C4-2B (cell line): Measurements from ENCODE around the gene DYDC1.

Source experiments
- H3K27ac ChIP-seq: fragments of 450-650 bp; 2 replicates; pipeline ENCODE4 v1.5.1; 2017
- ZFX ChIP-seq: fragments of 450-650 bp; IDR thresholded peaks from 2 replicates; pipeline ENCODE4 v1.6.1; 2017
- TF ChIP-seq, protein P1 (sequence below): fragments of 450-650 bp; conservative IDR thresholded peaks from 2 replicates; pipeline ENCODE4 v1.5.1; 2017; ENCODE audit warnings: mild to moderate bottlenecking

The DYDC1 gene

DNA sequence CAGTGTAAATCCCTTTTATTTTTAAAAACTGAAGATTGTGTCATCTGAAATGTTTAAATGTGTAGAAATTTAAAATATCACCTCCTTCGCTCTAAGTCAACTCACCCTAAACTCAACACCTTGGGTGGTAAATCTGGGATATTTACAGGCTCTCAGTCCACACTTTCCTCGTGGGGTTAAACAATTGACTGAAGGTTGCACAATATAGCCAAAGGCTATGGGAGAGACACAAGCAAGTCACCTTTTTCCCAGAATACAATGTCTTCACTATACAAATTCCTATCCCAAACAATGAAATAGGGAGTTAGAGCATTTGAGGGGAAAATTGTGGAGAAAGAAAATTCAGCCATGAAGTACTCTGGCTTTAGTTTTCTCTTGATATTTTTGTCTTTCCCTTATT lies 34.4 kb downstream of the DYDC1 start:
- no peak overlapping the region for H3K27ac ChIP-seq
- TF ChIP-seq, protein P1, sequence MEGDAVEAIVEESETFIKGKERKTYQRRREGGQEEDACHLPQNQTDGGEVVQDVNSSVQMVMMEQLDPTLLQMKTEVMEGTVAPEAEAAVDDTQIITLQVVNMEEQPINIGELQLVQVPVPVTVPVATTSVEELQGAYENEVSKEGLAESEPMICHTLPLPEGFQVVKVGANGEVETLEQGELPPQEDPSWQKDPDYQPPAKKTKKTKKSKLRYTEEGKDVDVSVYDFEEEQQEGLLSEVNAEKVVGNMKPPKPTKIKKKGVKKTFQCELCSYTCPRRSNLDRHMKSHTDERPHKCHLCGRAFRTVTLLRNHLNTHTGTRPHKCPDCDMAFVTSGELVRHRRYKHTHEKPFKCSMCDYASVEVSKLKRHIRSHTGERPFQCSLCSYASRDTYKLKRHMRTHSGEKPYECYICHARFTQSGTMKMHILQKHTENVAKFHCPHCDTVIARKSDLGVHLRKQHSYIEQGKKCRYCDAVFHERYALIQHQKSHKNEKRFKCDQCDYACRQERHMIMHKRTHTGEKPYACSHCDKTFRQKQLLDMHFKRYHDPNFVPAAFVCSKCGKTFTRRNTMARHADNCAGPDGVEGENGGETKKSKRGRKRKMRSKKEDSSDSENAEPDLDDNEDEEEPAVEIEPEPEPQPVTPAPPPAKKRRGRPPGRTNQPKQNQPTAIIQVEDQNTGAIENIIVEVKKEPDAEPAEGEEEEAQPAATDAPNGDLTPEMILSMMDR, result no peak
- TF ChIP-seq ZFX, result no peak

DNA sequence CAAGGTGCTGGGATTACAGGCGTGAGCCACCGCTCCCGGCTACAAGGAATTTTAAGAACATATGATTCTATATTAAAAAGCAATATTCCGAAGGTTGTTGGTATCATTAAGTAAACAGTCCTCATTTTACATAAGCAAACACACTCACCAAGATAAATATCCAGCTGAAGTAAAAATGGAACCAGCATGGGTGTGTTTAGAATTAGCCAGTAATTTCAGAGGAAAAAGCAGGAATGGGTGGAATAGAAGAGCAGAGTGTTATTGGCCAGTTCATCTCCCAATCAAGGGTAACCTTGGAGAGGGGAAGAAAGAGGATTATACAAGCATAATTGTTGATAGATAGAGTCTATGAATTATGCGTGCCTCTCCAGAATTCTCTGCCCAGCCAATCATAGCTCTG lies 35.4 kb downstream of the DYDC1 start:
- TF ChIP-seq, protein P1, result no peak
- no peak for TF ChIP-seq ZFX
- H3K27ac ChIP-seq, result no peak overlapping the region

DNA sequence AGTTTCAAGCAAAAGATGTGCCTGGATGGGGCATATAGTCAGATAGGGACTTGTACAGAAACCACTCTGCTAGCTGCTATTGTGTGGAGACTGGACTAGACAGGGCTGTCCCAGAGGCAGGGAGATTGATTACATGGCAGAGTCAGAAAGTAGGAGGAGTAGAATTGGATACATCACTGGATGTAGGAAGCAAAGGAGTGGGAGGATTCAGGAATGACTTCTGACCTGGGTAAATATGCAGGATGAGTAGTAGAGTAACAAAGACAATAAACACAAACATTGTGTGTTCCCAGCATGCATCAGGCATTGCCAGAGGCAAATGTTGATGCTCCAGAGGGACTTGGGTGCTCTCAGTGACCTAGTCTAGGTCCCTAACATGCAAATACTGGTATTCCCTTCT lies 36.2 kb downstream of the DYDC1 start:
- peak overlapping the region; percentile 53; the same call in 1 of the 2 replicates for H3K27ac ChIP-seq
- TF ChIP-seq, protein P1, result no peak
- TF ChIP-seq ZFX, result no peak

DNA sequence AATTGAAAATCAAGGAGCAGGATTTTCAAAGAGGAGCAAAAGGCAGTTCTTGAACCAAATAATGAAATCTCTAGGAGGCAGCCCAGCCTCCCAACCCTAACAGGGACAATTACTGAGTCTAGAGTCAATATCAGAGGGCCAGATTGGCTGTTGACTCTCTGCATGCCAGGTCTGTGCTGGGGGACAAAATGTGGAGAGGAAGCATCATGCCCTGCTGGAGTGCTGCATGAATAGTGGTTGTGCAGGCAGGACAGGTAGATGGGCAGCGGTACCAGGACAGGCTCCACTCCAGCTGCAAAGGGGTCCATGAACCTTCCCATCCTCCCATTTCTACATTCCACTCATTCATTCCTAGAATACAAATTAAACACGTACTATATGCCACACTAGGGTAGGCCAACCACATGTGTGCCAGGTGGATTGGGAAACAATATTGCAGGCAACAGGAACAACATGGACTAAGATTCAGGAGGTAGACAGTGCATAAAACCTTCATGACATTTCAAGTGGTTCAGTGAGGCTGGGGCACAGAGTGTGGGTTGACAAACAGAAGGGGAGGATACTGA lies 36.7 kb downstream of the DYDC1 start:
- TF ChIP-seq, protein P1, result no peak
- TF ChIP-seq ZFX, result no peak
- H3K27ac ChIP-seq, result peak overlapping the region; percentile 53

DNA sequence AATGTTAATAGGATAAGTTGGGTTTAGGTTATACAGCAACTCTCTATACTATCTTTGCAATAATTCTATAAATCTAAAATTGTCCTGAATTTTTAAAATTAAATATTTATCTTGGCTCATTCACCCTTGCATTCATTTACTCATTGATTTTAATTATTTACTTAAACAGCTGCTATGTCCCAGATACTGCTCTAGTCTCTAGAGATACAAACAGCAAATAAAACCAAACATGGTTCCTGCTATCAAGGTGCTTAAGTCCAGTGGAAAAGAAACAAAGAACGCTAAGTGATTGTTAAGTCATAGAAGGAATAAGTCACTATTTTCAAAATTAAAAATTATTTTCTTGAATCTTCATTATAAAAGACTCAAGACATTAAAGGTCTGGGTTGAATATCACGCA lies 37.2 kb downstream of the DYDC1 start:
- H3K27ac ChIP-seq, result peak overlapping the region; percentile 53
- TF ChIP-seq, protein P1, result no peak

DNA sequence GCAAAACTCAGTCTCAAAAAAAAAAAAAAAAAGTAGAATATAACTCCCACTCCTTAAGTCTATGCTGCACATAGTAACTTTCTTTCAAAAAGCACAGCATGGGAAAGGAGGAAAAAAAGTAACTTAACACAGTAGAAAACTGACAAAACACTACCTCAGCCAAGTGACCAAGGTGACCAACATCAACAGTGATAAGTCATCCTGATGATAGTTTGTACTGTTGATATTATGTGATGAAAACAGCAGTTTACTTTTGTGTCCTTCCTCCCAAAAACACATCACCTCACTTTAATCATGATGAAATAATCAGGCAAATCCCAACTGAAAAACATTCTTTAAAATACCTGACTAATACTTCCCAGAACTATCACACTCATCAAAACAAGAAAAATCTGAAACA lies 37.8 kb downstream of the DYDC1 start:
- no peak overlapping the region for H3K27ac ChIP-seq
- TF ChIP-seq, protein P1, result no peak
- TF ChIP-seq ZFX, result no peak

DNA sequence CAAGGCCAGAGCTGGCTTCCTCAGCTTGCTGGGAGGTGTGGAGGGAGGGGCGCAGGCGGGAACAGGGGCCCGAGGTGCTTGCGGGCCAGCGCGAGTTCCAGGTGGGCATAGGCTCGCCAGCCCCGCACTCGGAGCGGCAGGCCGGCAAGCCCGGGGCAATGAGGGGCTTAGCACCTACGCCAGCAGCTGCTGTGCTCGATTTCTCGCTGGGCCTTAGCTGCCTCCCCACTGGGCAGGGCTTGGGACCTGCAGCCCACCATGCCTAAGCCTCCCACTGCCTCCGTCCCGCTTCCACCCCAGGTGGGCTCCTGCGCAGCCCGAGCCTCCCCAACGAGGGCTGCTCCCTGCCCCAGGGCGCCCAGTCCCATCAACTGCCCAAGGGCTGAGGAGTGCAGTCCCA lies 41.2 kb downstream of the DYDC1 start:
- TF ChIP-seq ZFX, result no peak
- TF ChIP-seq, protein P1, result no peak
- H3K27ac ChIP-seq, result no peak overlapping the region
